Pancreas (tissue), 10 donors: ENCODE measurements around the gene ATP5MG. TPM values are rescaled to one million over a fixed set of nuclear protein-coding genes. Genes with fewer than 3 reads are reported as not detected.

Experiments
- ATAC-seq, 4 donors: fragments of 200-7000 bp; cut with Tn5 transposase; one replicate each; pipeline versions ENCODE4 v1.8.0 to v1.9.1; 2020; ENCODE audit warnings: mild to moderate bottlenecking in 4 of 4, moderate library complexity in 4 of 4
- DNase-seq, 6 donors: peaks; one replicate each; pipeline ENCODE4 v3.0.0-alpha.2; 2020
- FAIRE-seq: peaks from 2 replicates; lab custom pipeline; 2012; peaks lifted over from hg19 to GRCh38; lab: Jason Lieb, UNC
- H3K27ac ChIP-seq, 4 donors: fragments of 200-600 bp; sonication (generic); 1 replicate in 3 of 4; 2 replicates in 1 of 4; pipeline versions ENCODE4 v1.5.0 to v1.8.0; 2020
- H3K27me3 ChIP-seq, 4 donors: fragments of 200-600 bp; one replicate each; pipeline ENCODE4 v1.8.0; 2021
- H3K36me3 ChIP-seq, 3 donors: fragments of 200-600 bp; sonication (generic) in 1 of 3; one replicate each; pipeline versions ENCODE4 v1.5.0 to v1.8.0; 2020 to 2021
- H3K4me1 ChIP-seq, 3 donors: fragments of 200-600 bp; one replicate each; pipeline ENCODE4 v1.8.0; 2021
- H3K4me3 ChIP-seq, 4 donors: fragments of 200-600 bp; sonication (generic) in 2 of 4; one replicate each; pipeline versions ENCODE4 v1.5.0 to v1.8.0; 2020 to 2021
- H3K9me3 ChIP-seq, 4 donors: fragments of 200-600 bp; one replicate each; pipeline ENCODE4 v1.8.0; 2021
- CTCF ChIP-seq, 4 donors: fragments of 200-600 bp; sonication (generic) in 3 of 4; IDR thresholded peaks; one replicate each; pipeline versions ENCODE4 v1.5.0 to v1.8.0; 2021; ENCODE audit warnings: antibody characterized with exemption in 4 of 4
- WGBS, 2 donors: extraction: QIAGEN DNeasy Blood & Tissue Kit; methylation state at CpG; one replicate each; pipeline ENCODE4 v1.1.7; 2013; 5-methylcytosine and 5-hydroxymethylcytosine counted together
- intact Hi-C, 3 donors: fragments of 100-400 bp; cut with DNase I; formaldehyde crosslinking; loops; one replicate each; pipeline versions ENCODE4 v1.11.1 to v1.14.2; 2022
- polyA plus RNA-seq, 2 donors: library from polyadenylated mRNA; stranded (reverse); fragments of 200-250 nt; gene quantifications; one replicate each; pipeline ENCODE4 v1.2.3, GENCODE V29; 2013
- total RNA-seq, 6 donors: library from RNA; stranded (reverse); fragmentation: NEBNext Ultra II Directional in 4 of 6; extraction: Animal tissue kit (Norgen Biotek cat#: 25700) in 4 of 6; gene quantifications; one replicate each; pipeline versions ENCODE4 v1.2.1 to v1.2.4, GENCODE V29; 2021 to 2023
- donor health status: healthy with polysubstance abuse.
- donor health status: DM: no; HTN: no; CAD: no; lungs with moderate emphysema.
- donor health status: DM: no; HTN: no; CAD: no.
- donor health status: control.
- donor health status: control.
- donor health status: Bipolar disorder and iron deficiency.
- donor health status: DM: yes; HTN: yes; CAD: no.
- donor health status: DM: no; HTN: no; CAD: no.
- donor health status: DM: no; HTN: no; CAD: no.
- donor health status: DM: yes; HTN: yes; CAD: no.

ATP5MG gene
- total and polyA plus RNA-seq, 8 donors, result 46.5 to 120 (median 77.4) TPM

DNA sequence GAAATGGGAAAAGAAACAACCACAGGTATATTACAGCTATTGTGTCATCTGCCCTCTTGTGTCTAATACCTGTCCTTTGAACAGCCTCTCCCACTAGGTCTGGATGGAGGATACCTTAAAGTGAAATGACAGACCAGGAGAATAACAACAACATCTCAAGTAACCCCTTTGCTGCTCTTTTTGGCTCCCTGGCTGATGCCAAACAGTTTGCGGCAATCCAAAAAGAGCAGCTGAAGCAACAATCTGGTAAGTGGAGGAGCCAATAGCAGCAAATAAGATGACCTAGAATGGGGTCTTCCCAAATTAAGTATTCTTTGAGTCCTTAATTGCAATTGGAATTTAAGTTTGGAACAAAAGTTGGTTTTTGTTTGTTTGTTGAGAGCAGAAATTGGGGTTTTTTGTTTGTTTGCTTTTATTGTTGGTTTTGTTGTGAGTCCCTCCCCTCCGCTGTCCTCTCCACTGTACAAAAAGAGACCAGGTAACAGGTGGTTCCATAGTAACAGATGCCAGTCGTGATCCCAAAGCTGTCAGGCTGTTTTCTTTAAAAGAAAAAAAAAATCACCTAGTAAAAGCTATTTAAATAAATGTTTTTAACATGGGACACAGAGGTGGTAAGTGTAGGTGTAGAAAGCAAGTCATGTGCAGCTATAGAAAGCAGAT lies 36.3 kb upstream of the ATP5MG start:
- FAIRE-seq (no peak), DNase-seq (no peak), ATAC-seq (no peak)
- TF ChIP-seq CTCF (IDR thresholded peaks at IDR 0.05), result no peak
- Histone ChIP-seq H3K4me3 (no peak overlapping the region), H3K36me3 (peaks cover 0 to 28% (median 5%) of the 10 kb centered on the region in 3 donors), H3K9me3 (no peaks in the 10 kb centered on the region), H3K27me3 (no peaks in the 10 kb centered on the region), H3K27ac (no peak overlapping the region), H3K4me1 (peaks cover 0 to 17% (median 3%) of the 10 kb centered on the region in 3 donors)
- intact Hi-C loops, result loop anchor here in 1 of 3 donors (10.0 kb wide), 1 partner anchor 170 kb away; no protein-coding TSS in a partner anchor
- 71 to 77% methylated on average over 3 of the region's 3 CpGs for whole genome bisulfite sequencing, 2 donors

DNA sequence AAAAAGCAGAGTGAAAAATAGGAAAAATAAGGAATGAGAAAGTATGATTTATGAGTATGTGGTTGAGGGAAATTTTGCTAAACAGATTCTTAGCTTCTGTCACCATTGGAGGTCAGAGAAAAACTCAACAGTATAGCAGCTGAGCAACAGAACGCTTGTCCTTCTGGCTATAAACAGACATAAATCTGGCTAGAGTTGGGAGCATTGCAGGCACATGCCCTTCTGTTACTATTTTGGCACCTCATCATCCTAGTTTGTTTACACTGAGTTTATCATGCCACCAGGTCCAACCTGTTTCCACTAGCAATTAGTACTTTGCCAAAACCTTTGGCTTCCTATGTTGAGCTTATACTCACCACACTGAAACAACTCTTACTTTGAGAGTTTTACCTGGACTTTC lies 35.1 kb upstream of the ATP5MG start:
- ATAC-seq (peak; percentile 37 to 94 (median 71)), FAIRE-seq (no peak), DNase-seq (peak in 2 of 6 donors; percentile 27 to 36)
- Histone ChIP-seq H3K4me3 (no peak overlapping the region), H3K36me3 (peaks cover 0 to 40% (median 11%) of the 10 kb centered on the region in 3 donors), H3K27ac (no peak overlapping the region), H3K9me3 (no peaks in the 10 kb centered on the region), H3K4me1 (peaks cover 0 to 17% (median 3%) of the 10 kb centered on the region in 3 donors), H3K27me3 (no peaks in the 10 kb centered on the region)
- 21 to 30% methylated on average over 1 of the region's 1 CpG for WGBS, 2 donors
- no peak for TF ChIP-seq CTCF (IDR thresholded peaks at IDR 0.05)
- intact Hi-C loops, result loop anchor here in 1 of 3 donors (10.0 kb wide), 1 partner anchor 171 kb away; no protein-coding TSS in a partner anchor

DNA sequence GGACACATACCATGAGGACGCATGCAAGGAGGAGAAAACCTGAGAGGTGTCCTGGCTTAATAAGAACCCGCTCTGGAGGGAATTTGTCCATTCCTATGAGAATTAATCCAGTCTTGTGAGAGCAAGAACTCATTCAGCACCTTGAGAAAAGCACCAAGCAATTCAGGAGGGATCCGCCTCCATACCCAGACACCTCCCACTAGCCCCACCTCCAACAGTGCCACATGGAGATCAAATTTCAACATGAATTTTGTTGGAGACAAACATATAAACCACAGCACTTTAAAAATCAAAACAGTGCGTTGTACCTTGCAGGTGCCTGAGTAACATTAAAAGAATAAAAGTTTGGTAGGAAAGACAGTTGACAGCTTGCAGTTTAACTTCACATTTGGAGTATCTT lies 30.6 kb upstream of the ATP5MG start:
- Histone ChIP-seq H3K4me1 (peaks cover 0 to 7% (median 3%) of the 10 kb centered on the region in 3 donors), H3K9me3 (no peaks in the 10 kb centered on the region), H3K4me3 (no peak overlapping the region), H3K36me3 (peaks cover 3 to 71% (median 26%) of the 10 kb centered on the region in 3 donors), H3K27me3 (no peaks in the 10 kb centered on the region), H3K27ac (no peak overlapping the region)
- intact Hi-C loops, result no loop called here
- DNase-seq (no peak), FAIRE-seq (no peak), ATAC-seq (no peak)
- TF ChIP-seq CTCF (IDR thresholded peaks at IDR 0.05), result no peak
- WGBS, 2 donors, result 96 to 97% methylated on average over 4 of the region's 4 CpGs

DNA sequence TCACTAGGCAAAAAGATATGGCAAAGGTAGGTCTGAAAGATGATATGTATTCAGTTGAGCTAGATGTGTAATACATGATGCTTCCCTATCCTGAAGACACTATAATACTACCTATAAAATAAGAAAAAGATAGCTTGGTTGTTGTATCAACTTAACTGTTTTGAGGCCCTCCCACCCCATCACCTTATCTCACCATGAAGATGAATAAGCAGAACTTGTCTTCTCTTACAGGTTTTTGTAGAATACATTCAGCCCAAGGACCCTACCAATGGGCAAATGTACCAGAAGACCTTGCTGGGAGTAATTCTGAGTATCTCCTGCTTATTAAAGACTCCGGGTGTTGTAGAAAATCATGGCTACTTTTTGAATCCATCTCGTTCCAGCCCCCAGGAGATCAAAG lies 28.1 kb upstream of the ATP5MG start:
- ATAC-seq (no peak), FAIRE-seq (no peak), DNase-seq (no peak)
- Histone ChIP-seq H3K27ac (no peak overlapping the region), H3K9me3 (no peaks in the 10 kb centered on the region), H3K36me3 (peaks cover 3 to 81% (median 26%) of the 10 kb centered on the region in 3 donors), H3K4me3 (no peak overlapping the region), H3K4me1 (no peaks in the 10 kb centered on the region), H3K27me3 (no peaks in the 10 kb centered on the region)
- TF ChIP-seq CTCF (IDR thresholded peaks at IDR 0.05), result no peak
- 90 to 92% methylated on average over 2 of the region's 2 CpGs for WGBS, 2 donors
- intact Hi-C loops, result no loop called here

DNA sequence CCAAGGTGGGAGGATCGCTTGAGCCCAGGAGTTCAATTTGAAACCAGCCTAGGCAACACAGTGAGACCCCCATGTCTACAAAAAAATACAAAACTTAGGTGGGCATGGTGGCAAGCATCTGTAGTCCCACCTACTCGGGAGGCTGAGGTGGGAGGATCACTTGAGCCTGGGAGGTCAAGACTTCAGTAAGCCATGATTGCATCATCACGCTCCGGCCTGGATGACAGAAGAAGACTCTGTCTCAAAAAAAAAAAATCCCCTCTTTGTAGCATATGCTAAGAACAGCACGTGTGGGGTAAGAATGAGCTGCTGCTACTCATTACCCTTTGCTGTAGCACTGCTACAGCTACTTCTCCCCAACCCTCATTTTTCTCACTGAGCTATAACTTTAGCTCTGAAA lies 27.5 kb upstream of the ATP5MG start:
- FAIRE-seq (no peak), ATAC-seq (no peak), DNase-seq (no peak)
- Histone ChIP-seq H3K4me3 (no peak overlapping the region), H3K27me3 (no peaks in the 10 kb centered on the region), H3K36me3 (peaks cover 3 to 80% (median 28%) of the 10 kb centered on the region in 3 donors), H3K9me3 (no peaks in the 10 kb centered on the region), H3K4me1 (no peaks in the 10 kb centered on the region), H3K27ac (no peak overlapping the region)
- intact Hi-C loops, result no loop called here
- WGBS, 2 donors, result 94 to 97% methylated on average over 5 of the region's 5 CpGs
- TF ChIP-seq CTCF (IDR thresholded peaks at IDR 0.05), result no peak
